Ishikawa (cell line): Measurements from ENCODE around the gene PDIK1L.

Source experiments
- EGR1 ChIP-seq: IDR thresholded peaks from 2 replicates; pipeline ENCODE4 v1.6.1; 2012
- EP300 ChIP-seq: IDR thresholded peaks from 2 replicates; pipeline ENCODE4 v1.6.1; 2012; ENCODE audit warnings: borderline replicate concordance
- MAX ChIP-seq: IDR thresholded peaks from 2 replicates; pipeline ENCODE4 v1.6.1; 2012
- NFIC ChIP-seq: IDR thresholded peaks from 2 replicates; pipeline ENCODE4 v1.6.1; 2012
- RAD21 ChIP-seq: IDR thresholded peaks from 2 replicates; pipeline ENCODE4 v1.6.1; 2012; ENCODE audit warnings: low read depth
- REST ChIP-seq: IDR thresholded peaks from 2 replicates; pipeline ENCODE4 v1.6.1; 2012; ENCODE audit warnings: low read depth, mild to moderate bottlenecking
- TAF1 ChIP-seq: IDR thresholded peaks from 2 replicates; pipeline ENCODE4 v1.6.1; 2012; ENCODE audit warnings: low read depth, mild to moderate bottlenecking
- TEAD4 ChIP-seq: IDR thresholded peaks from 2 replicates; pipeline ENCODE4 v1.6.1; 2012
- YY1 ChIP-seq: IDR thresholded peaks from 2 replicates; pipeline ENCODE4 v1.6.1; 2012; ENCODE audit warnings: low read depth
- ZBTB7A ChIP-seq: IDR thresholded peaks from 2 replicates; pipeline ENCODE4 v1.6.1; 2012; ENCODE audit warnings: low read depth

GRCh38 chr1:26166719-26167281 lies 55.2 kb downstream of the PDIK1L start:
- TF ChIP-seq TAF1 = no peak
- no peak for TF ChIP-seq EP300
- TF ChIP-seq ZBTB7A = no peak
- no peak for TF ChIP-seq REST
- TF ChIP-seq RAD21 = no peak
- TF ChIP-seq YY1 = no peak
- no peak for TF ChIP-seq TEAD4
- no peak for TF ChIP-seq EGR1
- no peak for TF ChIP-seq NFIC
- no peak for TF ChIP-seq MAX
